Naive thymus-derived CD4-positive, alpha-beta T cell (primary cell): Measurements from ENCODE around the gene SVOP. TPM values are rescaled to one million over a fixed set of nuclear protein-coding genes. Genes with fewer than 3 reads are reported as not detected.

Experiments used
- ATAC-seq: fragments of 150-1000 bp; cut with Tn5 transposase; 2 replicates; pipeline ENCODE4 v1.10.0; 2021; ENCODE audit warnings: mild to moderate bottlenecking, moderate library complexity
- CTCF ChIA-PET: fragments of 350-600 bp; sonication (Branson Sonifier 250); formaldehyde crosslinking; loops from one replicate; lab custom pipeline; 2021; ENCODE audit warnings: antibody characterized with exemption; lab: Charles Lee
- POLR2A ChIA-PET: fragments of 350-600 bp; sonication (Branson Sonifier 250); formaldehyde crosslinking; loops from one replicate; lab custom pipeline; 2021; ENCODE audit warnings: antibody characterized with exemption, inconsistent platforms; lab: Charles Lee
- DNase-seq, 9 donors: peaks; one replicate each; pipeline versions ENCODE4 v3.0.0 to v3.0.0-alpha.2; 2020 to 2022; ENCODE audit warnings: mixed read lengths in 1 of 9
- H3K27ac ChIP-seq: one replicate; pipeline ENCODE4 v1.7.0; 2013; ENCODE audit warnings: mild to moderate bottlenecking, low read depth, low read length, moderate library complexity
- H3K27me3 ChIP-seq, 2 donors: one replicate each; pipeline ENCODE4 v1.7.0; 2013; ENCODE audit warnings: low read length in 2 of 2, mild to moderate bottlenecking in 2 of 2, moderate library complexity in 2 of 2; ENCODE audit not compliant: control insufficient read depth in 2 of 2, insufficient read depth in 2 of 2
- H3K36me3 ChIP-seq, 3 experiments: 1 replicate in 2 of 3; 2 replicates in 1 of 3; pipeline ENCODE4 v1.7.0; 2013; ENCODE audit warnings: low read length in 3 of 3, mild to moderate bottlenecking in 3 of 3, moderate library complexity in 1 of 3; ENCODE audit not compliant: insufficient read depth in 3 of 3, control insufficient read depth in 2 of 3
- H3K4me1 ChIP-seq, 2 donors: one replicate each; pipeline ENCODE4 v1.7.0; 2013; ENCODE audit warnings: low read length in 2 of 2, mild to moderate bottlenecking in 2 of 2, moderate library complexity in 1 of 2; ENCODE audit not compliant: control insufficient read depth in 2 of 2, insufficient read depth in 2 of 2
- H3K4me3 ChIP-seq: 2 replicates; pipeline ENCODE4 v1.7.0; 2013; ENCODE audit warnings: mild to moderate bottlenecking, low read length
- H3K9me3 ChIP-seq, 3 experiments: 1 replicate in 2 of 3; 2 replicates in 1 of 3; pipeline ENCODE4 v1.7.0; 2013; ENCODE audit warnings: low read length in 3 of 3; ENCODE audit not compliant: control insufficient read depth in 2 of 3
- H3K27ac Mint-ChIP-seq, 9 donors: one replicate each; pipeline ENCODE4 v1.8.0; 2020 to 2022; ENCODE audit warnings: mixed read lengths in 9 of 9, mild to moderate bottlenecking in 8 of 9, moderate library complexity in 5 of 9, inconsistent platforms in 2 of 9
- H3K27me3 Mint-ChIP-seq, 5 donors: one replicate each; pipeline ENCODE4 v1.8.0; 2021 to 2022; ENCODE audit warnings: mixed read lengths in 5 of 5, mild to moderate bottlenecking in 1 of 5
- H3K36me3 Mint-ChIP-seq, 5 donors: one replicate each; pipeline ENCODE4 v1.8.0; 2020 to 2022; ENCODE audit warnings: mixed read lengths in 5 of 5, mild to moderate bottlenecking in 3 of 5, inconsistent platforms in 1 of 5
- H3K4me1 Mint-ChIP-seq, 7 donors: one replicate each; pipeline ENCODE4 v1.8.0; 2020 to 2022; ENCODE audit warnings: mixed read lengths in 7 of 7, mild to moderate bottlenecking in 3 of 7, inconsistent platforms in 1 of 7
- H3K4me3 Mint-ChIP-seq, 10 donors: one replicate each; pipeline ENCODE4 v1.8.0; 2020 to 2022; ENCODE audit warnings: mild to moderate bottlenecking in 10 of 10, mixed read lengths in 10 of 10, moderate library complexity in 6 of 10, inconsistent platforms in 2 of 10
- H3K9me3 Mint-ChIP-seq, 11 donors: one replicate each; pipeline ENCODE4 v1.8.0; 2020 to 2022; ENCODE audit warnings: mixed read lengths in 11 of 11, mild to moderate bottlenecking in 4 of 11, inconsistent platforms in 1 of 11, moderate library complexity in 1 of 11
- intact Hi-C, 2 donors: fragments of 100-400 bp; cut with micrococcal nuclease; formaldehyde crosslinking; loops; one replicate each; pipeline ENCODE4 v1.15.1; 2023
- polyA plus RNA-seq, 2 donors: library from polyadenylated mRNA; unstranded; fragments of 300-500 nt; fragmentation: Illumina TruSeq; gene quantifications; one replicate each; pipeline ENCODE4 v1.2.3, GENCODE V29; 2021
- total RNA-seq, 6 experiments: library from RNA in 5 of 6; stranded (reverse) in 5 of 6; gene quantifications; 1 replicate in 5 of 6; 2 replicates in 1 of 6; pipeline ENCODE4 v1.2.3 and lab custom pipeline; 2021 to 2026

Gene SVOP
- total and polyA plus RNA-seq, 7 experiments from 2014 or later = not detected

DNA sequence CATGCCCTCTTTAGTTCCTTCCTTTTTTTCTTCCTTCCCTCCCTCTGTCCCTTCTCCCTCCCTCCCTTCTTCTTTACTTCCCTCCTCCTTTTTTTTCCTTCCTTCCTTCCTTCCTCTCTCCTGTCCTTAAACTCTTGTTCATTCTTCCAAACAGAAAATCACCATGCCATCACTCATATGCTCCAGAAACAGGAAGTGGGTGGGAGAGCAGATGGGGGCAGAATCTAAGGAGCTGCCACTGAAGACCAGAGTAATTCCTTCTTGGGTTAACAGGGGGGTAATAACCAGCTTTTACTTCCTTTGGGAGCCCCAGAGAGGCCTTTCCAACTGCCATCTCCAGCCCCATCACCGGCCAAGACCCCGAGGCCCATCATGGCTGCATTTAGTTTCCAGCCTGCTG, 51.2 kb downstream of the SVOP start:
- Mint-ChIP-seq H3K27me3 (peaks cover 4 to 18% (median 13%) of the 10 kb centered on the region in 5 donors), H3K4me1 (peaks cover 0 to 6% (median 0%) of the 10 kb centered on the region in 7 donors), H3K36me3 (no peaks in the 10 kb centered on the region), H3K27ac (no peak overlapping the region), H3K4me3 (no peak overlapping the region), H3K9me3 (peaks cover 0 to 2% (median 0%) of the 10 kb centered on the region in 11 donors)
- Histone ChIP-seq H3K27ac (no peak overlapping the region), H3K36me3 (no peaks in the 10 kb centered on the region), H3K27me3 (no peaks in the 10 kb centered on the region), H3K4me1 (no peaks in the 10 kb centered on the region), H3K9me3 (no peaks in the 10 kb centered on the region), H3K4me3 (no peak overlapping the region)
- intact Hi-C loops = no loop called here
- no peak for DNase-seq
- ATAC-seq = no peak
- ChIA-PET CTCF (no interaction called here), POLR2A (no interaction called here)

DNA sequence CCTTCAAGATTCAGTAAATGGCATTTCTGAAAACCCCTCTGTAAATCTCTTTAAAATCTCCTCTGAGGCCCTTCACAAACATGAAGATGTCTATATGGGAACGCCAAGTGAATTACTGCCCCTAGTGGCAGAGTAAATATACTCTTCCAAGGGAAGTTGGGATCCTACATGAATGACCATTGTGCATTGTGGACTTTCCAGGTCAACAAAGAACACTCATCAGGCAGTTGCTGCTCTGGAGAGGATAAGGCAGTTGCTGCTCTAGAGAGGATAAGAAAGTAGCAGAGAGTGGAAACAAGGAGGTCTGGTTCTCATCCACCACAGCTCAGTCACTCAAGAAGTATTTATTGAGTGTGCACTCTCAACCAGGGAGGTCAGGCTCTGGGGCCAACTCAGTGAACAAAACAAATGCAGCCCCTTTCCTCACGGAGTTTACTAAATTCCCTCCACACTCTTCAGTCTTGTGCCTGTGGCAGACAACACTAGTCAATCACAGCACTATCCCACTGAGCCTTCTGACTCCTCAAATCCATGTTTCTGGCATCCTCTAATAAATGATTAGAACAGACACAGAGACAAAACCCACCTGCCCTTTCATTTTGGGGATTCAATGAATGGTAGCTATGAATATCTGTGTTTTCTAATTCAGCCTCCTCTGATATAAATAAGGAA, 52.9 kb downstream of the SVOP start:
- CTCF ChIA-PET = interaction anchor here (0.7 kb wide), 1 partner anchor 150 kb away, joined by 3 read pairs; no protein-coding TSS in a partner anchor
- intact Hi-C loops = no loop called here
- Histone ChIP-seq H3K27me3 (no peaks in the 10 kb centered on the region), H3K4me1 (no peaks in the 10 kb centered on the region), H3K36me3 (no peaks in the 10 kb centered on the region), H3K27ac (no peak overlapping the region), H3K9me3 (no peaks in the 10 kb centered on the region), H3K4me3 (no peak overlapping the region)
- DNase-seq (no peak), ATAC-seq (no peak)
- no peak overlapping the region for H3K27ac Mint-ChIP-seq
- H3K4me1 Mint-ChIP-seq = peaks cover 0 to 6% (median 0%) of the 10 kb centered on the region in 7 donors
- H3K36me3 Mint-ChIP-seq = no peaks in the 10 kb centered on the region
- peaks cover 0 to 2% (median 0%) of the 10 kb centered on the region in 11 donors for H3K9me3 Mint-ChIP-seq
- H3K4me3 Mint-ChIP-seq = no peak overlapping the region
- POLR2A ChIA-PET = no interaction called here
- peaks cover 4 to 18% (median 11%) of the 10 kb centered on the region in 5 donors for H3K27me3 Mint-ChIP-seq

DNA sequence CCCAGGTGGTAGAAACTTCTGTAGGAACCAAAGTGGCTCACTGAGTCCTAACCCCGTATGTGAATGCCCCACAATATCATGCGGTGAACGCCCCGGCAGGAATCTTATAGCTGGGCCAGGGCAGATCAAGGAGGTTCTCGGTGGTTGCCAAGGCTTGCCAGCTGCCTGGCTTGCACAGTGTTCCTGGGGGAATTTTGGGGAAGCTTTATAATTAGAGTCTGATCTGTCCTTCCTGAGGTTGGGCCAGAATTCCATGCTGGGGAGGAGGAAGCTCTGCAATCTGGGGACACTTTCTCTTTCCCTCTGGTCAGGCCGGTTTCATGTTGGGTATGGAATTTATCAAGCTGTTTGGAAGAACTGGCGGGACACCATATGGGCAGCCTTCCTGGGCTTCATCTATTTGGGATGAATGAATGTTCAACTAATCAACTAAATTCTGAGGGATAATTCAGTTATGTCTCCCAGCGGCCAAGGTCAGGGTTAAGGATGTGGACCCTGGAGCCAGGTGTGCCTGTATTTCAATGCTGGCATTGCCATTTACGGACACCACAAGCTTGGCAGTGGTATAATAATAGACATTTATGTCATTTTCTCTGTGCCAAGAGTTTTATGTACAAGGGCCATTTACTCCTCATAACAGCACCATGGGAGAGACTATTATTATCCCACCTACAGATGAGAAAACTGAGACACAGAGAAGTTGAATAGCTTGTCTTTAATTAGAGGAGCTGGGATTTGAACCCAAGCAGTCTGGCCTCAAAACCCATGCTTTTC, 54.3 kb downstream of the SVOP start:
- no peaks in the 10 kb centered on the region for H3K36me3 Mint-ChIP-seq
- POLR2A ChIA-PET = no interaction called here
- H3K4me1 ChIP-seq = no peaks in the 10 kb centered on the region

DNA sequence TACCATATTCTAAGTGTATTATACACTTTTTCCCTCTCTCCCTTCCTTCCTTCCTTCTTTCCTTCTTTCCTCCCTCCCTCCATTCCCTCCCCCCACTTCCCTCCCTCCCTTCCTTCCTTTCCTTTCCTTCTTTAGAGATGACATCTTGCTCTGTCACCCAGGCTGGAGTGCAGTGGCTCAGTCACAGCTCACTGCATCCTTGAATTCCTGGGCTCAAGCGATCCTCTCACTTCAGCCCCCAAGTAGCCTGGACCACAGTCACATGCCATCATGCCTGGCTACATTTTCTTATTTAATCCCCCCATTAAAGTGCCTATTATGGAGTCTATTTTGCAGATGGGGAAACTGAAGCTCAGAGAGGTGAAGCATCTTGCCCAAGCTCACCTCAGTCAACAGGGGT, 55.0 kb downstream of the SVOP start:
- DNase-seq (no peak), ATAC-seq (no peak)
- Mint-ChIP-seq H3K4me1 (peaks cover 0 to 2% (median 0%) of the 10 kb centered on the region in 7 donors), H3K27ac (no peak overlapping the region), H3K36me3 (no peaks in the 10 kb centered on the region), H3K9me3 (peaks cover 0 to 2% (median 0%) of the 10 kb centered on the region in 11 donors), H3K4me3 (no peak overlapping the region), H3K27me3 (peaks cover 0 to 19% (median 5%) of the 10 kb centered on the region in 5 donors)
- H3K27ac ChIP-seq = no peak overlapping the region
- H3K27me3 ChIP-seq = no peaks in the 10 kb centered on the region
- H3K4me1 ChIP-seq = no peaks in the 10 kb centered on the region
- intact Hi-C loops = no loop called here
- ChIA-PET CTCF (interaction anchor here (1.5 kb wide), 1 partner anchor 12 kb away, joined by 6 read pairs; no protein-coding TSS in a partner anchor), POLR2A (no interaction called here)
- H3K36me3 ChIP-seq = no peaks in the 10 kb centered on the region
- no peak overlapping the region for H3K4me3 ChIP-seq
- H3K9me3 ChIP-seq = no peaks in the 10 kb centered on the region

More for the DNA sequence above, 54.3 kb downstream of the SVOP start:
- Histone ChIP-seq H3K36me3 (no peaks in the 10 kb centered on the region), H3K27ac (no peak overlapping the region), H3K9me3 (no peaks in the 10 kb centered on the region), H3K4me3 (no peak overlapping the region), H3K27me3 (no peaks in the 10 kb centered on the region)
- ATAC-seq = no peak
- no peak overlapping the region for H3K27ac Mint-ChIP-seq
- no peak for DNase-seq
- H3K4me1 Mint-ChIP-seq = peaks cover 0 to 2% (median 0%) of the 10 kb centered on the region in 7 donors
- H3K4me3 Mint-ChIP-seq = no peak overlapping the region
- peaks cover 4 to 18% (median 7%) of the 10 kb centered on the region in 5 donors for H3K27me3 Mint-ChIP-seq
- intact Hi-C loops = no loop called here
- peaks cover 0 to 2% (median 0%) of the 10 kb centered on the region in 11 donors for H3K9me3 Mint-ChIP-seq
- CTCF ChIA-PET = interaction anchor here (1.5 kb wide), 1 partner anchor 13 kb away, joined by 6 read pairs; no protein-coding TSS in a partner anchor

DNA sequence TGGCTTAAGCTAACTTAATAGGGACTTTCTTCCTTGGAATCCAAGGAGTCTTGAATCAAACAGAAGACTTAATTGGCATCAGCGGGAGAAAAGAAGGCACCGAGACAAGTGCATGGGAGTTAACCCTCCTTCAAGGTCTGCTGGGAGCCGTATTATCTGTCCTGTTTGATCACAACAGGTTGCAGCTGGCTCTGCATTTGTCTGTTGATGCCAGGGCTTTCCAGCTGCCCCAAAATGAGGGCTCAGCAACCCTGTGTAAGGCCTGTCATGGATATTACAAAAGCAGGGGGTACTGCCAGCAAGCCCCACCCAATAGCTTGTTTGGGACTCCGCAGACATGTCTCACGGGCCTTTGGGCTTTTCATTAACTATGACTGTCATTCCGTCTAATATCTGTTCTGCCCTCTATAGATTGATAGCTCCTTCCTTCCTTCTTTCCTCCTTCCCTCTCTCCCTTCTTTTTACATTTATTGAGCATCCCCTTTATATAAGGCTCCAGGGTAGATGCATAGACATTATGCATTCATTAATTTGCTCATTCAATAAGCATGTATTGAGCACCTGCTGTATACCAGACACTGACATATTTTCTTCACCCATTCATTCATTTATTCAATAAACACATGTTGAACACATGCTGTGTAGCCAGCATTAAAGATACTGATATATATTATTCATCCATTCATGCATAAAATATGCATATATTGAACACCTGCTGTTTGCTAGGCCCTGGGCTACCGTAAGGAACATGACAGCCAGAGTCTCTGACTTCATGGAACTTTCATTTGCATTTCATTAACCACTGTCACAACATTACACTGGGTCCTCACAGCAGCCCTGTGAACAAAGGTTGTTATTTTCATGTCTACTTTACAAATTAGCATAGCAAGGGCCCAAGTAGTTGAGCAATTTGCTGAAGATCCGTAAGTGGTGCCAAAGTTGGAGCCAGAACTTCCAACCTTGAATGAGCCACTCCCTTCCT, 56.2 kb downstream of the SVOP start:
- Mint-ChIP-seq H3K4me1 (peaks cover 0 to 2% (median 0%) of the 10 kb centered on the region in 7 donors), H3K4me3 (no peak overlapping the region), H3K9me3 (peaks cover 0 to 2% (median 0%) of the 10 kb centered on the region in 11 donors), H3K27me3 (peaks cover 0 to 17% (median 5%) of the 10 kb centered on the region in 5 donors), H3K36me3 (no peaks in the 10 kb centered on the region), H3K27ac (no peak overlapping the region)
- Histone ChIP-seq H3K9me3 (no peaks in the 10 kb centered on the region), H3K4me3 (no peak overlapping the region), H3K27me3 (no peaks in the 10 kb centered on the region), H3K27ac (no peak overlapping the region), H3K36me3 (no peaks in the 10 kb centered on the region), H3K4me1 (no peaks in the 10 kb centered on the region)
- ATAC-seq (no peak), DNase-seq (no peak)
- intact Hi-C loops = no loop called here
- ChIA-PET POLR2A (no interaction called here), CTCF (interaction anchor here (0.8 kb wide), 1 partner anchor 14 kb away, joined by 3 read pairs; no protein-coding TSS in a partner anchor)

DNA sequence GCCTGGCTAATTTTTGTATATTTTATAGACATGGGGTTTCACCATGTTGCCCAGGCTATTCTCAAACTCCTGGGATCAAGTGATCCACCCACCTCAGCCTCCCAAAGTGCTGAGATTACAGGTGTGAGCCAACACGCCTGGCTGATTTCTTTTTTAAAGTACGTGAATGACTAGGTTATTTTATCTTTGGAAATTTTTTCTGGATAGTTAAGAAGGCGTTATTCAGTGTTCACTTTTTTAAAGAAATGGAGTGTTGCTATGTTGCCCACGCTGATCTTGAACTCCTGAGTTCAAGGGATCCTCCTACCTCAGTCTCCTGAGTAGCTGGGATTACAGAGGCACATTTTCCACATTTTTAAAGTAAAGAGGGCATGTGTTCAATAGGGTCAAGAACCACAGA, 58.6 kb downstream of the SVOP start:
- Histone ChIP-seq H3K4me3 (no peak overlapping the region), H3K9me3 (no peaks in the 10 kb centered on the region), H3K36me3 (no peaks in the 10 kb centered on the region), H3K27me3 (no peaks in the 10 kb centered on the region), H3K4me1 (no peaks in the 10 kb centered on the region), H3K27ac (no peak overlapping the region)
- intact Hi-C loops = no loop called here
- ATAC-seq (no peak), DNase-seq (no peak)
- Mint-ChIP-seq H3K27me3 (peaks cover 0 to 4% (median 0%) of the 10 kb centered on the region in 5 donors), H3K4me3 (no peak overlapping the region), H3K9me3 (no peaks in the 10 kb centered on the region), H3K4me1 (no peaks in the 10 kb centered on the region), H3K27ac (no peak overlapping the region), H3K36me3 (no peaks in the 10 kb centered on the region)
- ChIA-PET CTCF (no interaction called here), POLR2A (no interaction called here)
